Upper lobe of right lung (tissue), 1 donor: ENCODE measurements around the gene NMRK1. TPM values are rescaled to one million over a fixed set of nuclear protein-coding genes. Genes with fewer than 3 reads are reported as not detected.

ENCODE experiments used
- ATAC-seq: fragments of 200-7000 bp; cut with Tn5 transposase; one replicate; pipeline ENCODE4 v1.9.1; 2020; ENCODE audit warnings: mild to moderate bottlenecking, moderate library complexity
- DNase-seq: peaks from one replicate; pipeline ENCODE4 v3.0.0-alpha.2; 2020
- H3K27ac ChIP-seq: fragments of 200-600 bp; one replicate; pipeline ENCODE4 v1.8.0; 2022
- H3K27me3 ChIP-seq: fragments of 200-600 bp; one replicate; pipeline ENCODE4 v1.8.0; 2022; ENCODE audit warnings: mild to moderate bottlenecking
- H3K36me3 ChIP-seq: fragments of 200-600 bp; one replicate; pipeline ENCODE4 v1.8.0; 2022
- H3K4me1 ChIP-seq: fragments of 200-600 bp; one replicate; pipeline ENCODE4 v1.8.0; 2022
- H3K4me3 ChIP-seq: fragments of 200-600 bp; one replicate; pipeline ENCODE4 v1.8.0; 2022; ENCODE audit warnings: mild to moderate bottlenecking
- H3K9me3 ChIP-seq: fragments of 200-600 bp; one replicate; pipeline ENCODE4 v1.8.0; 2022
- CTCF ChIP-seq: fragments of 200-600 bp; IDR thresholded peaks from one replicate; pipeline ENCODE4 v1.8.0; 2022; ENCODE audit warnings: antibody characterized with exemption
- intact Hi-C: fragments of 100-400 bp; cut with DNase I; formaldehyde crosslinking; loops from one replicate; pipeline ENCODE4 v1.11.0; 2022
- total RNA-seq: library from RNA; stranded (reverse); fragmentation: NEBNext Ultra II Directional; extraction: Animal tissue kit (Norgen Biotek cat#: 25700); gene quantifications from one replicate; pipeline ENCODE4 v1.2.1, GENCODE V29; 2021
- donor health status: DM: no; HTN: yes; CAD: no; lungs with severe emphysema.

The NMRK1 gene
- total RNA-seq, 1 donor from 2014 or later, result 40.4 TPM

GRCh38 chr9:75130621-75131230, 42.8 kb upstream of the NMRK1 start:
- Histone ChIP-seq H3K27me3 (no peaks in the 10 kb centered on the region), H3K36me3 (peaks cover 51% of the 10 kb centered on the region), H3K9me3 (no peaks in the 10 kb centered on the region), H3K27ac (no peak overlapping the region), H3K4me3 (no peak overlapping the region), H3K4me1 (no peaks in the 10 kb centered on the region)
- ATAC-seq (no peak), DNase-seq (no peak)
- intact Hi-C loops, result no loop called here
- TF ChIP-seq CTCF, result no peak

DNA sequence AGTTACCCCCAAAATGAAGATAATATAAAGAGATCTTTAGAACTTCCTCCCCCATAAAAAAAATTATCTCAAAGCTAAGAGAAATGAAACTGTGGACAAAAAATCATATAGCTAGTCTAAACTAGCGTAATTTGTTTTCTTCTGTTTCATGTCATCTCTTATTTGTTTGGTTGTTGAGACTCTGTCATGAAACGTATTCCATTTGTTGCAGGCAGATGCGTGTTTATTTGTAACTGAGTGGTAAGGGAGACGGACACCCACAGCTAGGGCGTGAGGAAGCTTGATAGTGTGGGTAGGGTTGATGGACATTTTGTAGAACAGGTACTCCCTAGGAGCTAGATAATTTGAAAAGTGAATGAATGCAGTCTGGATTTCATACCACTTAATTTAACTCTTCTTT, 42.2 kb upstream of the NMRK1 start:
- no peak for TF ChIP-seq CTCF
- Histone ChIP-seq H3K9me3 (no peaks in the 10 kb centered on the region), H3K4me3 (no peak overlapping the region), H3K4me1 (no peaks in the 10 kb centered on the region), H3K27me3 (no peaks in the 10 kb centered on the region), H3K27ac (no peak overlapping the region), H3K36me3 (peaks cover 46% of the 10 kb centered on the region)
- no peak for DNase-seq
- intact Hi-C loops, result no loop called here
- no peak for ATAC-seq

DNA sequence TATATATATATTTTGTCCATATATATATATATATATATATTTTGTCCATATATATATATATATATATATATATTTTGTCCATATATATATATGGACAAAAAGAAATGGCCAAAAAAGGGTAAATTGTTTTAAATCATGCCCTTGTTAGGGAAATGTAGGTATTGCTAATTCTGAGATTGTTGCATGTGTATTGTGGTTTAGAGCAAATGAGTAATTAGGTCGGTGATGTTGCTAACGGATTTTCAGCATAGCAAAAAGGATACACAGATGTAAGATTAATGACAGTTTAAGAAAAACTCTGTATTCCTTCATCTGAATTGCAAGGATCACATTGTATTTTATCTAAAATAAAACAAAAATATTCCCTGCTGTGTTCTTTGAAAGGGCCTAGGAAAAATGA, 40.6 kb upstream of the NMRK1 start:
- Histone ChIP-seq H3K9me3 (no peaks in the 10 kb centered on the region), H3K4me1 (no peaks in the 10 kb centered on the region), H3K27me3 (no peaks in the 10 kb centered on the region), H3K4me3 (no peak overlapping the region), H3K36me3 (peaks cover 30% of the 10 kb centered on the region), H3K27ac (no peak overlapping the region)
- DNase-seq, result no peak
- no peak for TF ChIP-seq CTCF
- ATAC-seq, result no peak
- intact Hi-C loops, result no loop called here

DNA sequence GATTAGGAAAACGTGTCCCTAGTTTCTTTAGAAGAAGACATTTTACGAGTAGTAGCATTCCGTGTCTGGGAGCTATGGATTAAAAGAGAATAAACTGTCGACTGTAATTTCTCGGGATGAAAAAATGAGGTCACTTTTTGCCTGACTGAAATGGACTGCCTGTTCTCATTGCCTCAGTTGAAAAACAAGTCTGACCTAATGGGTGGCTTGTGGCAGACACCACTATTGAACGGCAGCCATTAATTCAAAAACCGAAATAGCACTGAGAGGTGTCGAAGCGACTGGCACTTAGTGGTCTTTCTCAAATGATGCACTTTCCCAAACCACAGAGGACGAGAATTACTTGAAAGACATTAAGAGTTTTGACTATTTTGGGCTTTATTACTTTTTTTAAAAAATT, 35.7 kb upstream of the NMRK1 start:
- no peak for TF ChIP-seq CTCF
- DNase-seq, result no peak
- Histone ChIP-seq H3K9me3 (no peaks in the 10 kb centered on the region), H3K27ac (no peak overlapping the region), H3K4me3 (no peak overlapping the region), H3K4me1 (no peaks in the 10 kb centered on the region), H3K36me3 (peaks cover 33% of the 10 kb centered on the region), H3K27me3 (no peaks in the 10 kb centered on the region)
- intact Hi-C loops, result no loop called here
- ATAC-seq, result no peak

GRCh38 chr9:75121914-75122558, 34.1 kb upstream of the NMRK1 start:
- no peak for DNase-seq
- no peak overlapping the region for H3K27ac ChIP-seq
- H3K9me3 ChIP-seq, result no peaks in the 10 kb centered on the region

More at GRCh38 chr9:75121914-75122558, 34.1 kb upstream of the NMRK1 start:
- no peaks in the 10 kb centered on the region for H3K4me1 ChIP-seq
- peaks cover 32% of the 10 kb centered on the region for H3K36me3 ChIP-seq
- ATAC-seq, result no peak
- TF ChIP-seq CTCF, result no peak
- intact Hi-C loops, result no loop called here
- H3K27me3 ChIP-seq, result no peaks in the 10 kb centered on the region
- H3K4me3 ChIP-seq, result no peak overlapping the region
